ENCODE results near the gene TMEM150B. TPM values are rescaled to one million over a fixed set of nuclear protein-coding genes. Genes with fewer than 3 reads are reported as not detected.

Gene TMEM150B
- total RNA-seq, 3 donors from 2014 or later (not counting 1 experiment from before 2014, with no cell fraction given), result 0.87 to 2.1 TPM; not detected in 1

- Histone ChIP-seq H3K27me3 (ENCODE audit: control insufficient read depth, insufficient read depth, low read length) (no peaks in the 10 kb centered on the region), H3K27ac (ENCODE audit: low read length) (no peak overlapping the region), H3K4me3 (ENCODE audit: low read length) (no peak overlapping the region), H3K9me3 (ENCODE audit: control insufficient read depth, insufficient read depth, low read length) (no peaks in the 10 kb centered on the region), H3K36me3 (ENCODE audit: control insufficient read depth, insufficient read depth, low read length) (no peaks in the 10 kb centered on the region), H3K4me1 (ENCODE audit: control insufficient read depth, insufficient read depth, low read length) (no peaks in the 10 kb centered on the region)
- no peak overlapping the region for H3K4me3 Mint-ChIP-seq
- no peaks in the 10 kb centered on the region for H3K36me3 Mint-ChIP-seq
- no peaks in the 10 kb centered on the region for H3K4me1 Mint-ChIP-seq
- H3K27me3 Mint-ChIP-seq (ENCODE audit: low read depth in 2 of 2), result no peaks in the 10 kb centered on the region
- no peak for ATAC-seq
- H3K27ac Mint-ChIP-seq, result no peak overlapping the region
- H3K9me3 Mint-ChIP-seq, result no peaks in the 10 kb centered on the region
- TF ChIP-seq, protein P1, sequence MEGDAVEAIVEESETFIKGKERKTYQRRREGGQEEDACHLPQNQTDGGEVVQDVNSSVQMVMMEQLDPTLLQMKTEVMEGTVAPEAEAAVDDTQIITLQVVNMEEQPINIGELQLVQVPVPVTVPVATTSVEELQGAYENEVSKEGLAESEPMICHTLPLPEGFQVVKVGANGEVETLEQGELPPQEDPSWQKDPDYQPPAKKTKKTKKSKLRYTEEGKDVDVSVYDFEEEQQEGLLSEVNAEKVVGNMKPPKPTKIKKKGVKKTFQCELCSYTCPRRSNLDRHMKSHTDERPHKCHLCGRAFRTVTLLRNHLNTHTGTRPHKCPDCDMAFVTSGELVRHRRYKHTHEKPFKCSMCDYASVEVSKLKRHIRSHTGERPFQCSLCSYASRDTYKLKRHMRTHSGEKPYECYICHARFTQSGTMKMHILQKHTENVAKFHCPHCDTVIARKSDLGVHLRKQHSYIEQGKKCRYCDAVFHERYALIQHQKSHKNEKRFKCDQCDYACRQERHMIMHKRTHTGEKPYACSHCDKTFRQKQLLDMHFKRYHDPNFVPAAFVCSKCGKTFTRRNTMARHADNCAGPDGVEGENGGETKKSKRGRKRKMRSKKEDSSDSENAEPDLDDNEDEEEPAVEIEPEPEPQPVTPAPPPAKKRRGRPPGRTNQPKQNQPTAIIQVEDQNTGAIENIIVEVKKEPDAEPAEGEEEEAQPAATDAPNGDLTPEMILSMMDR (IDR thresholded peaks at IDR 0.05), result no peak
- intact Hi-C loops (cut with micrococcal nuclease), result no loop called here
- no peak for DNase-seq
- 90% methylated on average over 8 of the region's 8 CpGs for WGBS (ENCODE audit: insufficient coverage)
Measured at GRCh38 chr19:55314396-55314795, 10.7 kb downstream of the TMEM150B start.

DNA sequence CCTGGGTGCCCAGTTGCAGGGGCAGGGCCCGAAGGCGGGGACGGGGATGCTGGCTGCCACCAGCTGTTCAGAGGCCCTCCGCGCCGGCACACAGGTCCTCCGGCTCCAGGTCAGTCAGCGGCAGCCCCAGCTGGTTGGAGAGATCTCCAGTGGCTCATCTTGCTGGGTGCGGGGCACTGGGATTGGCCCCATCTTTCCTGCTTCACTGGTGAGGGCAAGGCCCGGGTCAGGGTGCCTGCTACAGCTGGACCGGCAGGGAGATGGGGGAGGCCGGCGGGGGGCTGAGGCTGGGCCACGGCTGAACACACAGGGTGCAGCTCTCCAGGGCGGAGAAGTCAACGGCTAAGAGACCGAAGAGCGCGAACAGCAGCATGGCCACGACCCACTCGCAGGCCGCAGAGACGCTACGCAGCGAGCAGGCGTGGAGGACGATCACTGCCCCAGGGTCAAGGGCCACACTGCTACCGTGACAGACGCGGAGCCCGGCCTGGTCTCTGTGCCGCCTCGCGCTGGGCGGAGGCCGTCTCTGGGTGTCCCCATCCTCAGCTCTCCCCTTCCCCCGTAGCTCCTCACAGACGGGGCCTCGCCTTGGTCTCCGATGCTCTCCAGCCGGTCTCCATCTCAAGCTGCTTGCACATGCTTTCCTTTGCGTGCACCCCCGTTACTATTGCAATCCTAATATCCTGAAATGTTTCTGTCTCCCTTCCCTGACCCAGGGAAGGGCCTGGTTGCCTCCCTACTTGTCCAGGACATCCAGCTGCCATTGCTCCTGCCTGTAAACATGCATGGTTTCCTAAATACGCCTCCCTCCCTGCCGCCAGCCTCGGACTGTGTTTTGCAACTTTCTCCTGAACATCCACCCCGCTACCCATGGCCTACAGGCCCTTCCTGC is 12.3 kb downstream of the TMEM150B start:
- H3K4me1 ChIP-seq (ENCODE audit: control insufficient read depth, insufficient read depth, low read length), result no peaks in the 10 kb centered on the region
- DNase-seq (no peak), ATAC-seq (no peak)
- no peak overlapping the region for H3K27ac ChIP-seq (ENCODE audit: low read length)
- WGBS (ENCODE audit: insufficient coverage), result 95% methylated on average over 47 of the region's 47 CpGs
- no peaks in the 10 kb centered on the region for H3K36me3 Mint-ChIP-seq
- H3K36me3 ChIP-seq (ENCODE audit: control insufficient read depth, insufficient read depth, low read length), result no peaks in the 10 kb centered on the region
- no peaks in the 10 kb centered on the region for H3K9me3 ChIP-seq (ENCODE audit: control insufficient read depth, insufficient read depth, low read length)
- H3K27ac Mint-ChIP-seq, result no peak overlapping the region
- no peak overlapping the region for H3K4me3 Mint-ChIP-seq
- H3K27me3 ChIP-seq (ENCODE audit: control insufficient read depth, insufficient read depth, low read length), result no peaks in the 10 kb centered on the region
- no peak overlapping the region for H3K4me3 ChIP-seq (ENCODE audit: low read length)
- H3K4me1 Mint-ChIP-seq, result no peaks in the 10 kb centered on the region
- H3K9me3 Mint-ChIP-seq, result no peaks in the 10 kb centered on the region
- H3K27me3 Mint-ChIP-seq (ENCODE audit: low read depth in 2 of 2), result no peaks in the 10 kb centered on the region
- TF ChIP-seq, protein P1 (IDR thresholded peaks at IDR 0.05), result no peak
- intact Hi-C loops (cut with micrococcal nuclease), result no loop called here

DNA sequence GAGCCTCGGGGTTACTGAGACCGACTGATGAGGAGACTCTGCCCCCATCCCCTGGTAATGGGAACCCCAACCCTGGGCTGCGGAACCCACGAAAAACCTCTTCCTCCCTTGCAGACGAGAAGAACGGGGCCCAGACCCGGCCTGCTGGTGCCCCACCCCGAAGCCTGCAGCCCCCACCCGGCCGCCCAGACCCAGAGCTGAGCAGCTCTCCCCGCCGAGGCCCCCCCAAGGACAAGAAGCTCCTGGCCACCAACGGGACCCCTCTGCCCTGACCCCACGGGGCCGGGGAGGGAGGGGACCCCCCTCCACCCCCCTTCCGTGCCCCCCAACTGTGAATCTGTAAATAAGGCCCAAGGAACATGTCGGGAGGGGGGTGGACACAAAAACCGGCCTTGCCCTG is 13.3 kb downstream of the TMEM150B start:
- Histone ChIP-seq H3K36me3 (ENCODE audit: control insufficient read depth, insufficient read depth, low read length) (no peaks in the 10 kb centered on the region), H3K9me3 (ENCODE audit: control insufficient read depth, insufficient read depth, low read length) (no peaks in the 10 kb centered on the region), H3K27me3 (ENCODE audit: control insufficient read depth, insufficient read depth, low read length) (no peaks in the 10 kb centered on the region), H3K27ac (ENCODE audit: low read length) (no peak overlapping the region), H3K4me1 (ENCODE audit: control insufficient read depth, insufficient read depth, low read length) (no peaks in the 10 kb centered on the region), H3K4me3 (ENCODE audit: low read length) (no peak overlapping the region)
- ATAC-seq (no peak), DNase-seq (no peak)
- intact Hi-C loops (cut with micrococcal nuclease), result no loop called here
- H3K27me3 Mint-ChIP-seq (ENCODE audit: low read depth in 2 of 2), result no peaks in the 10 kb centered on the region
- 93% methylated on average over 15 of the region's 18 CpGs for WGBS (ENCODE audit: insufficient coverage)
- H3K9me3 Mint-ChIP-seq, result no peaks in the 10 kb centered on the region
- no peaks in the 10 kb centered on the region for H3K4me1 Mint-ChIP-seq
- no peaks in the 10 kb centered on the region for H3K36me3 Mint-ChIP-seq
- TF ChIP-seq, protein P1 (IDR thresholded peaks at IDR 0.05), result no peak
- no peak overlapping the region for H3K4me3 Mint-ChIP-seq
- H3K27ac Mint-ChIP-seq, result no peak overlapping the region

All from natural killer cell (primary cell).